ENCODE measurements around the gene S1PR4. TPM values are rescaled to one million over a fixed set of nuclear protein-coding genes. Genes with fewer than 3 reads are reported as not detected.
A peak's percentile ranks its signal among the peaks of the same experiment; 100 is the strongest.

S1PR4 gene
- total and polyA plus RNA-seq, 9 of the 15 experiments (the other 6 are each of a cell fraction or from before 2014, with no cell fraction given) = 0.27 TPM; not detected in 8

GRCh38 chr19:3132971-3133792, 45.4 kb upstream of the S1PR4 start (continued):
- TF ChIP-seq ARID4B (CRISPR knock-in tag; IDR thresholded peaks at IDR 0.05) (no peak), PHTF2 (CRISPR knock-in tag; IDR thresholded peaks at IDR 0.05) (no peak), ZNF561 (CRISPR knock-in tag; conservative IDR thresholded peaks at IDR 0.05) (no peak), NR2F6 (CRISPR knock-in tag; IDR thresholded peaks at IDR 0.05) (no peak), MCM2 (IDR thresholded peaks at IDR 0.05; ENCODE audit: low read depth) (no peak), ZKSCAN8 (CRISPR knock-in tag; IDR thresholded peaks at IDR 0.05) (0 out of 2 replicates have a peak, but pooled peaks have one; percentile 69), SMARCB1 (IDR thresholded peaks at IDR 0.05; ENCODE audit: insufficient read length, low read depth) (no peak), ZNF12 (CRISPR knock-in tag; IDR thresholded peaks at IDR 0.05) (no peak), POLR2AphosphoS2 (IDR thresholded peaks at IDR 0.05; ENCODE audit: low read length) (no peak), NONO (IDR thresholded peaks at IDR 0.05; ENCODE audit: low read depth in 2 of 2, low read length in 1 of 2) (no peak), HDAC3 (IDR thresholded peaks at IDR 0.05; ENCODE audit: borderline replicate concordance, partially characterized antibody) (no peak), DNMT1 (IDR thresholded peaks at IDR 0.05) (no peak), STAG1 (CRISPR knock-in tag; IDR thresholded peaks at IDR 0.05; ENCODE audit: borderline replicate concordance) (no peak), MECOM (CRISPR knock-in tag; IDR thresholded peaks at IDR 0.05) (no peak), ZFP30 (CRISPR knock-in tag; IDR thresholded peaks at IDR 0.05; ENCODE audit: borderline replicate concordance) (no peak), TBP (optimal IDR thresholded peaks at IDR 0.05; ENCODE audit: low read depth, low read length) (no peak)
- TF ChIP-seq, protein P1, sequence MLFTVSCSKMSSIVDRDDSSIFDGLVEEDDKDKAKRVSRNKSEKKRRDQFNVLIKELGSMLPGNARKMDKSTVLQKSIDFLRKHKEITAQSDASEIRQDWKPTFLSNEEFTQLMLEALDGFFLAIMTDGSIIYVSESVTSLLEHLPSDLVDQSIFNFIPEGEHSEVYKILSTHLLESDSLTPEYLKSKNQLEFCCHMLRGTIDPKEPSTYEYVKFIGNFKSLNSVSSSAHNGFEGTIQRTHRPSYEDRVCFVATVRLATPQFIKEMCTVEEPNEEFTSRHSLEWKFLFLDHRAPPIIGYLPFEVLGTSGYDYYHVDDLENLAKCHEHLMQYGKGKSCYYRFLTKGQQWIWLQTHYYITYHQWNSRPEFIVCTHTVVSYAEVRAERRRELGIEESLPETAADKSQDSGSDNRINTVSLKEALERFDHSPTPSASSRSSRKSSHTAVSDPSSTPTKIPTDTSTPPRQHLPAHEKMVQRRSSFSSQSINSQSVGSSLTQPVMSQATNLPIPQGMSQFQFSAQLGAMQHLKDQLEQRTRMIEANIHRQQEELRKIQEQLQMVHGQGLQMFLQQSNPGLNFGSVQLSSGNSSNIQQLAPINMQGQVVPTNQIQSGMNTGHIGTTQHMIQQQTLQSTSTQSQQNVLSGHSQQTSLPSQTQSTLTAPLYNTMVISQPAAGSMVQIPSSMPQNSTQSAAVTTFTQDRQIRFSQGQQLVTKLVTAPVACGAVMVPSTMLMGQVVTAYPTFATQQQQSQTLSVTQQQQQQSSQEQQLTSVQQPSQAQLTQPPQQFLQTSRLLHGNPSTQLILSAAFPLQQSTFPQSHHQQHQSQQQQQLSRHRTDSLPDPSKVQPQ (CRISPR knock-in tag; IDR thresholded peaks at IDR 0.05; ENCODE audit: borderline replicate concordance) = no peak
- TF ChIP-seq, protein P2, sequence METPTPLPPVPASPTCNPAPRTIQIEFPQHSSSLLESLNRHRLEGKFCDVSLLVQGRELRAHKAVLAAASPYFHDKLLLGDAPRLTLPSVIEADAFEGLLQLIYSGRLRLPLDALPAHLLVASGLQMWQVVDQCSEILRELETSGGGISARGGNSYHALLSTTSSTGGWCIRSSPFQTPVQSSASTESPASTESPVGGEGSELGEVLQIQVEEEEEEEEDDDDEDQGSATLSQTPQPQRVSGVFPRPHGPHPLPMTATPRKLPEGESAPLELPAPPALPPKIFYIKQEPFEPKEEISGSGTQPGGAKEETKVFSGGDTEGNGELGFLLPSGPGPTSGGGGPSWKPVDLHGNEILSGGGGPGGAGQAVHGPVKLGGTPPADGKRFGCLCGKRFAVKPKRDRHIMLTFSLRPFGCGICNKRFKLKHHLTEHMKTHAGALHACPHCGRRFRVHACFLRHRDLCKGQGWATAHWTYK (CRISPR knock-in tag; IDR thresholded peaks at IDR 0.05) = peak; percentile 78; the same call in 1 of the 2 replicates

Data from K562 (cell line).